ENCODE measurements around the gene PCDHGB2.
"Not testable (repeated sequence)": the region's sequence is repeated elsewhere in the genome, so short reads cannot be mapped to it uniquely, and the experiment has no call there.

PCDHGB2 gene

DNA sequence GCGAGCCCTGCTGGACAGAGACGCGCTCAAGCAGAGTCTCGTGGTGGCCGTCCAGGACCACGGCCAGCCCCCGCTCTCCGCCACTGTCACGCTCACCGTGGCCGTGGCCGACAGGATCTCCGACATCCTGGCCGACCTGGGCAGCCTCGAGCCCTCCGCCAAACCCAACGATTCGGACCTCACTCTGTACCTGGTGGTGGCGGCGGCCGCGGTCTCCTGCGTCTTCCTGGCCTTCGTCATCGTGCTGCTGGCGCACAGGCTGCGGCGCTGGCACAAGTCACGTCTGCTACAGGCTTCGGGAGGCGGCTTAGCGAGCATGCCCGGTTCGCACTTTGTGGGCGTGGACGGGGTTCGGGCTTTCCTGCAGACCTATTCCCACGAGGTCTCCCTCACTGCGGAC is 27.2 kb upstream of the PCDHGB2 start:
- not testable (repeated sequence) for H3K4me3 ChIP-seq (ENCODE audit: low read length); H3K27me3 ChIP-seq (ENCODE audit: control insufficient read depth, insufficient read depth, low read length); H3K36me3 ChIP-seq (ENCODE audit: control insufficient read depth, low read depth, low read length); H3K4me1 ChIP-seq (ENCODE audit: control insufficient read depth, low read depth, low read length); H3K9me3 ChIP-seq (ENCODE audit: control insufficient read depth, low read depth, low read length); H3K27ac ChIP-seq (ENCODE audit: low read length); H3K9ac ChIP-seq (ENCODE audit: low read length)

GRCh38 chr5:141338538-141339306 is 21.1 kb upstream of the PCDHGB2 start, which contains the start of gene PCDHGA2:
PCDHGA2 (plus strand) TSS chr5:141338760.
- Histone ChIP-seq H3K36me3 (ENCODE audit: control insufficient read depth, low read depth, low read length) (no peaks in the 10 kb centered on the region), H3K4me3 (ENCODE audit: low read length) (no peak within 1 kb of the TSS), H3K27me3 (ENCODE audit: control insufficient read depth, insufficient read depth, low read length) (no peaks in the 10 kb centered on the region), H3K9ac (ENCODE audit: low read length) (no peak within 1 kb of the TSS), H3K27ac (ENCODE audit: low read length) (no peak within 1 kb of the TSS), H3K4me1 (ENCODE audit: control insufficient read depth, low read depth, low read length) (no peaks in the 10 kb centered on the region), H3K9me3 (ENCODE audit: control insufficient read depth, low read depth, low read length) (peaks cover 30% of the 10 kb centered on the region)

DNA sequence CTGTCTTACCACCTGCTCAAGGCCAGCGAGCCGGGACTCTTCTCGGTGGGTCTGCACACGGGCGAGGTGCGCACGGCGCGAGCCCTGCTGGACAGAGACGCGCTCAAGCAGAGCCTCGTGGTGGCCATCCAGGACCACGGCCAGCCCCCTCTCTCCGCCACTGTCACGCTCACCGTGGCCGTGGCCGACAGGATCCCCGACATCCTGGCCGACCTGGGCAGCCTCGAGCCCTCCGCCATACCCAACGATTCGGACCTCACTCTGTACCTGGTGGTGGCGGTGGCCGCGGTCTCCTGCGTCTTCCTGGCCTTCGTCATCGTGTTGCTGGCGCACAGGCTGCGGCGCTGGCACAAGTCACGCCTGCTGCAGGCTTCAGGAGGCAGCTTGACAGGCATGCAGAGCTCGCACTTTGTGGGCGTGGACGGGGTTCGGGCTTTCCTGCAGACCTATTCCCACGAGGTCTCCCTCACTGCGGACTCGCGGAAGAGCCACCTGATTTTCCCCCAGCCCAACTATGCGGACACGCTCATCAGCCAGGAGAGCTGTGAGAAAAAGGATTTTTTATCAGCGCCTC is 18.9 kb upstream of the PCDHGB2 start:
- not testable (repeated sequence) for H3K36me3 ChIP-seq (ENCODE audit: control insufficient read depth, low read depth, low read length); H3K27me3 ChIP-seq (ENCODE audit: control insufficient read depth, insufficient read depth, low read length); H3K9ac ChIP-seq (ENCODE audit: low read length); H3K4me3 ChIP-seq (ENCODE audit: low read length); H3K4me1 ChIP-seq (ENCODE audit: control insufficient read depth, low read depth, low read length); H3K27ac ChIP-seq (ENCODE audit: low read length)
- peaks cover 40% of the 10 kb centered on the region for H3K9me3 ChIP-seq (ENCODE audit: control insufficient read depth, low read depth, low read length)

GRCh38 chr5:141342773-141343172 is 17.0 kb upstream of the PCDHGB2 start:
- H3K27me3 ChIP-seq (ENCODE audit: control insufficient read depth, insufficient read depth, low read length), result no peaks in the 10 kb centered on the region
- H3K9ac ChIP-seq (ENCODE audit: low read length), result no peak overlapping the region
- H3K9me3 ChIP-seq (ENCODE audit: control insufficient read depth, low read depth, low read length), result peaks cover 40% of the 10 kb centered on the region
- no peak overlapping the region for H3K27ac ChIP-seq (ENCODE audit: low read length)
- H3K4me1 ChIP-seq (ENCODE audit: control insufficient read depth, low read depth, low read length), result no peaks in the 10 kb centered on the region
- H3K36me3 ChIP-seq (ENCODE audit: control insufficient read depth, low read depth, low read length), result no peaks in the 10 kb centered on the region
- H3K4me3 ChIP-seq (ENCODE audit: low read length), result no peak overlapping the region

- Histone ChIP-seq H3K4me1 (ENCODE audit: control insufficient read depth, low read depth, low read length) (no peaks in the 10 kb centered on the region), H3K9me3 (ENCODE audit: control insufficient read depth, low read depth, low read length) (peaks cover 36% of the 10 kb centered on the region), H3K4me3 (ENCODE audit: low read length) (no peak within 1 kb of the TSS), H3K27me3 (ENCODE audit: control insufficient read depth, insufficient read depth, low read length) (no peaks in the 10 kb centered on the region), H3K9ac (ENCODE audit: low read length) (no peak within 1 kb of the TSS), H3K36me3 (ENCODE audit: control insufficient read depth, low read depth, low read length) (no peaks in the 10 kb centered on the region), H3K27ac (ENCODE audit: low read length) (no peak within 1 kb of the TSS)
Measured at GRCh38 chr5:141343242-141343952, 16.4 kb upstream of the PCDHGB2 start, which contains the start of gene PCDHGA3. PCDHGA3 (plus strand) TSS chr5:141343829; CDS start chr5:141344034, 205 bp downstream.

DNA sequence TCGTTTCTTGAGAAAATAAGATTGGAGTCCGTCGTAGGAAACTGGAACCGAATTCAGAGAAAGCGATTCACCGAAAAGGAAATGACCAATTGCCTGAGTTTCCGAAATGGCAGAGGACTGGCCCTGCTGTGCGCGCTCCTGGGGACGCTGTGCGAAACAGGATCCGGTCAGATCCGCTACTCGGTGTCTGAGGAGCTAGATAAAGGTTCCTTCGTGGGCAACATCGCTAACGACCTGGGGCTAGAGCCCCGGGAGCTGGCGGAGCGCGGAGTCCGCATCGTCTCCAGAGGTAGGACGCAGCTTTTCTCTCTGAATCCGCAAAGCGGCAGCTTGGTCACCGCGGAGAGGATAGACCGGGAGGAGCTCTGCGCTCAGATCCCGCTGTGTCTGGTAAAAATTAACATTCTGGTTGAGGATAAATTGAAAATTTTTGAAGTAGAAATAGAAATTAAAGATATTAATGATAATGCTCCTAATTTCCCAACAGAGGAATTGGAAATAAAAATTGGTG is 15.8 kb upstream of the PCDHGB2 start:
- Histone ChIP-seq H3K9ac (ENCODE audit: low read length) (no peak overlapping the region), H3K4me1 (ENCODE audit: control insufficient read depth, low read depth, low read length) (no peaks in the 10 kb centered on the region), H3K27ac (ENCODE audit: low read length) (no peak overlapping the region), H3K9me3 (ENCODE audit: control insufficient read depth, low read depth, low read length) (peaks cover 32% of the 10 kb centered on the region), H3K27me3 (ENCODE audit: control insufficient read depth, insufficient read depth, low read length) (no peaks in the 10 kb centered on the region), H3K4me3 (ENCODE audit: low read length) (no peak overlapping the region), H3K36me3 (ENCODE audit: control insufficient read depth, low read depth, low read length) (no peaks in the 10 kb centered on the region)

DNA sequence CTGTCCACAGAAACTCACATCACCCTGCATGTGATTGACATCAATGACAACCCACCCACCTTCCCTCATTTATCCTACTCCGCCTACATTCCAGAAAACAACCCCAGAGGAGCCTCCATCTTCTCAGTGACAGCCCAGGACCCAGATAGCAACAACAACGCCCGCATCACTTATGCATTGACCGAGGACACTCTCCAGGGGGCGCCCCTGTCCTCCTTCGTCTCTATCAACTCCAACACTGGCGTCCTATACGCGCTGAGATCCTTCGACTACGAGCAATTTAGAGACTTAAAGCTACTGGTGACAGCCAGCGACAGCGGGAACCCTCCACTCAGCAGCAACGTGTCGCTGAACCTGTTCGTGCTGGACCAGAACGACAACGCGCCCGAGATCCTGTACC is 14.5 kb upstream of the PCDHGB2 start:
- Histone ChIP-seq H3K9ac (ENCODE audit: low read length) (no peak overlapping the region), H3K9me3 (ENCODE audit: control insufficient read depth, low read depth, low read length) (peaks cover 21% of the 10 kb centered on the region), H3K27ac (ENCODE audit: low read length) (no peak overlapping the region), H3K36me3 (ENCODE audit: control insufficient read depth, low read depth, low read length) (no peaks in the 10 kb centered on the region), H3K4me3 (ENCODE audit: low read length) (no peak overlapping the region), H3K4me1 (ENCODE audit: control insufficient read depth, low read depth, low read length) (no peaks in the 10 kb centered on the region), H3K27me3 (ENCODE audit: control insufficient read depth, insufficient read depth, low read length) (no peaks in the 10 kb centered on the region)

GRCh38 chr5:141346017-141346416 is 13.8 kb upstream of the PCDHGB2 start:
- H3K4me1 ChIP-seq (ENCODE audit: control insufficient read depth, low read depth, low read length); H3K9ac ChIP-seq (ENCODE audit: low read length); H3K4me3 ChIP-seq (ENCODE audit: low read length); H3K27ac ChIP-seq (ENCODE audit: low read length); H3K36me3 ChIP-seq (ENCODE audit: control insufficient read depth, low read depth, low read length); H3K27me3 ChIP-seq (ENCODE audit: control insufficient read depth, insufficient read depth, low read length): not testable (repeated sequence)
- H3K9me3 ChIP-seq (ENCODE audit: control insufficient read depth, low read depth, low read length), result peaks cover 19% of the 10 kb centered on the region

DNA sequence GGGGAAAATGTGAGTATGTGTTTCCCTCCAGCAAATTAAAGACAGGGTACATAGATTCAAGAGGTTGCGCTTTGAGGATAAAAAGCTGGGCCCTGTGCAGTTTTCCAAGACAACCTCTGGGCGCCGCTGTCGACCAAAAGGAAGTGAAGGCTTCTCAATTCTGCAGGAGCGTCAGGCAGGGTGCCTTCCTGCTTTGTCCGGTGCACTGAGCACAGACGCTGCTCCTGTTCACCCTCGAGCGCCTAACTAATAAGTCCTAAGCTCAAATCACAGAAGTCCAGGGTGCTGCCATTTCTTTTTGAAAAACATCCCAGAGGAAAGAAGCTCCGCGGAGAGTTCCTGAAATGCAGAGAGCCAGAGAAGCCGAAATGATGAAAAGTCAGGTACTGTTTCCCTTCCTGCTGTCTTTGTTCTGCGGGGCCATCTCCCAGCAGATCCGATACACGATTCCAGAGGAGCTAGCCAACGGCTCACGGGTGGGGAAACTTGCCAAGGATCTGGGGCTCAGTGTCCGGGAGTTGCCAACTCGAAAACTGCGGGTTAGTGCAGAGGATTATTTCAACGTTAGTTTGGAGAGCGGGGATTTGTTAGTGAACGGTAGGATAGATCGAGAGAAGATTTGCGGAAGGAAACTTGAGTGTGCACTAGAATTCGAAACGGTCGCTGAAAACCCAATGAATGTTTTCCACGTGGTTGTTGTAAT is 9.7 kb upstream of the PCDHGB2 start, which contains the start of gene PCDHGB1:
Gene PCDHGB1 (plus strand): TSS at position 183 of the 703 bp plus-strand sequence. CDS start 162 bp downstream, at position 345.
- peaks cover 12% of the 10 kb centered on the region for H3K9me3 ChIP-seq (ENCODE audit: control insufficient read depth, low read depth, low read length)
- H3K4me3 ChIP-seq (ENCODE audit: low read length), result peak within 1 kb of the TSS; percentile 42
- H3K27me3 ChIP-seq (ENCODE audit: control insufficient read depth, insufficient read depth, low read length), result no peaks in the 10 kb centered on the region
- H3K36me3 ChIP-seq (ENCODE audit: control insufficient read depth, low read depth, low read length), result no peaks in the 10 kb centered on the region
- H3K9ac ChIP-seq (ENCODE audit: low read length), result peak within 1 kb of the TSS; percentile 19
- H3K4me1 ChIP-seq (ENCODE audit: control insufficient read depth, low read depth, low read length), result no peaks in the 10 kb centered on the region
- H3K27ac ChIP-seq (ENCODE audit: low read length), result no peak within 1 kb of the TSS

DNA sequence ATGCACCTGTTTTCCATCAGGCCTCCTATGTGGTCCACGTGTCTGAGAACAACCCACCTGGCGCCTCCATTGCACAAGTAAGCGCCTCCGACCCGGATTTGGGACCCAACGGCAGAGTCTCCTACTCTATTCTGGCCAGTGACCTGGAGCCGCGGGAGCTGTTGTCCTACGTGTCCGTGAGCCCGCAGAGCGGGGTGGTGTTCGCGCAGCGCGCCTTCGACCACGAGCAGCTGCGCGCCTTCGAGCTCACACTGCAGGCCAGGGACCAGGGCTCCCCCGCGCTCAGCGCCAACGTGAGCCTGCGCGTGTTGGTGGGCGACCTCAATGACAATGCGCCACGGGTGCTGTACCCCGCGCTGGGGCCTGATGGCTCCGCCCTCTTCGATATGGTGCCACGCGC is 8.2 kb upstream of the PCDHGB2 start:
- H3K4me1 ChIP-seq (ENCODE audit: control insufficient read depth, low read depth, low read length), result no peaks in the 10 kb centered on the region
- no peak overlapping the region for H3K9ac ChIP-seq (ENCODE audit: low read length)
- H3K4me3 ChIP-seq (ENCODE audit: low read length), result no peak overlapping the region
- H3K9me3 ChIP-seq (ENCODE audit: control insufficient read depth, low read depth, low read length), result peaks cover 14% of the 10 kb centered on the region
- H3K27ac ChIP-seq (ENCODE audit: low read length), result no peak overlapping the region
- no peaks in the 10 kb centered on the region for H3K36me3 ChIP-seq (ENCODE audit: control insufficient read depth, low read depth, low read length)
- H3K27me3 ChIP-seq (ENCODE audit: control insufficient read depth, insufficient read depth, low read length), result no peaks in the 10 kb centered on the region

- Histone ChIP-seq H3K4me3 (ENCODE audit: low read length) (no peak within 1 kb of the TSS), H3K27me3 (ENCODE audit: control insufficient read depth, insufficient read depth, low read length) (no peaks in the 10 kb centered on the region), H3K36me3 (ENCODE audit: control insufficient read depth, low read depth, low read length) (no peaks in the 10 kb centered on the region), H3K9me3 (ENCODE audit: control insufficient read depth, low read depth, low read length) (peaks cover 21% of the 10 kb centered on the region), H3K9ac (ENCODE audit: low read length) (no peak within 1 kb of the TSS), H3K27ac (ENCODE audit: low read length) (no peak within 1 kb of the TSS), H3K4me1 (ENCODE audit: control insufficient read depth, low read depth, low read length) (no peaks in the 10 kb centered on the region)
Measured at GRCh38 chr5:141354900-141355469, 4.8 kb upstream of the PCDHGB2 start, which contains the start of gene PCDHGA4. PCDHGA4 (plus strand) TSS chr5:141355021; CDS start chr5:141355108, 87 bp downstream.
